22Rv1 (cell line): ENCODE results near the gene SIGLEC15.
"Not testable (repeated sequence)": the region's sequence is repeated elsewhere in the genome, so short reads cannot be mapped to it uniquely, and the experiment has no call there.

Experiments used
- CTCF ChIP-seq: fragments of 450-650 bp; IDR thresholded peaks from 2 replicates; pipeline ENCODE4 v1.5.1; 2017; ENCODE audit warnings: mild to moderate bottlenecking
- ZFX ChIP-seq: fragments of 450-650 bp; IDR thresholded peaks from 2 replicates; pipeline ENCODE4 v1.6.1; 2017; ENCODE audit warnings: antibody characterized with exemption, borderline replicate concordance

- TF ChIP-seq CTCF, ZFX: not testable (repeated sequence)
Measured at GRCh38 chr18:45814733-45815132, 10.7 kb upstream of the SIGLEC15 start.
